Activated T-helper 1 cell treated with Interleukin-2 at 50 U/mL for 16 hours (primary cell): Measurements from ENCODE around the gene MYO3B.

ENCODE experiments used
- DNase-seq: peaks from one replicate; pipeline ENCODE4 v3.0.0-alpha.2; 2020; ENCODE audit warnings: low read depth

MYO3B gene, protein sequence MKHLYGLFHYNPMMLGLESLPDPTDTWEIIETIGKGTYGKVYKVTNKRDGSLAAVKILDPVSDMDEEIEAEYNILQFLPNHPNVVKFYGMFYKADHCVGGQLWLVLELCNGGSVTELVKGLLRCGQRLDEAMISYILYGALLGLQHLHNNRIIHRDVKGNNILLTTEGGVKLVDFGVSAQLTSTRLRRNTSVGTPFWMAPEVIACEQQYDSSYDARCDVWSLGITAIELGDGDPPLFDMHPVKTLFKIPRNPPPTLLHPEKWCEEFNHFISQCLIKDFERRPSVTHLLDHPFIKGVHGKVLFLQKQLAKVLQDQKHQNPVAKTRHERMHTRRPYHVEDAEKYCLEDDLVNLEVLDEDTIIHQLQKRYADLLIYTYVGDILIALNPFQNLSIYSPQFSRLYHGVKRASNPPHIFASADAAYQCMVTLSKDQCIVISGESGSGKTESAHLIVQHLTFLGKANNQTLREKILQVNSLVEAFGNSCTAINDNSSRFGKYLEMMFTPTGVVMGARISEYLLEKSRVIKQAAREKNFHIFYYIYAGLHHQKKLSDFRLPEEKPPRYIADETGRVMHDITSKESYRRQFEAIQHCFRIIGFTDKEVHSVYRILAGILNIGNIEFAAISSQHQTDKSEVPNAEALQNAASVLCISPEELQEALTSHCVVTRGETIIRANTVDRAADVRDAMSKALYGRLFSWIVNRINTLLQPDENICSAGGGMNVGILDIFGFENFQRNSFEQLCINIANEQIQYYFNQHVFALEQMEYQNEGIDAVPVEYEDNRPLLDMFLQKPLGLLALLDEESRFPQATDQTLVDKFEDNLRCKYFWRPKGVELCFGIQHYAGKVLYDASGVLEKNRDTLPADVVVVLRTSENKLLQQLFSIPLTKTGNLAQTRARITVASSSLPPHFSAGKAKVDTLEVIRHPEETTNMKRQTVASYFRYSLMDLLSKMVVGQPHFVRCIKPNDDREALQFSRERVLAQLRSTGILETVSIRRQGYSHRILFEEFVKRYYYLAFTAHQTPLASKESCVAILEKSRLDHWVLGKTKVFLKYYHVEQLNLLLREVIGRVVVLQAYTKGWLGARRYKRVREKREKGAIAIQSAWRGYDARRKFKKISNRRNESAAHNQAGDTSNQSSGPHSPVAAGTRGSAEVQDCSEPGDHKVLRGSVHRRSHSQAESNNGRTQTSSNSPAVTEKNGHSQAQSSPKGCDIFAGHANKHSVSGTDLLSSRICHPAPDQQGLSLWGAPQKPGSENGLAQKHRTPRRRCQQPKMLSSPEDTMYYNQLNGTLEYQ (N-terminal part only)

DNA sequence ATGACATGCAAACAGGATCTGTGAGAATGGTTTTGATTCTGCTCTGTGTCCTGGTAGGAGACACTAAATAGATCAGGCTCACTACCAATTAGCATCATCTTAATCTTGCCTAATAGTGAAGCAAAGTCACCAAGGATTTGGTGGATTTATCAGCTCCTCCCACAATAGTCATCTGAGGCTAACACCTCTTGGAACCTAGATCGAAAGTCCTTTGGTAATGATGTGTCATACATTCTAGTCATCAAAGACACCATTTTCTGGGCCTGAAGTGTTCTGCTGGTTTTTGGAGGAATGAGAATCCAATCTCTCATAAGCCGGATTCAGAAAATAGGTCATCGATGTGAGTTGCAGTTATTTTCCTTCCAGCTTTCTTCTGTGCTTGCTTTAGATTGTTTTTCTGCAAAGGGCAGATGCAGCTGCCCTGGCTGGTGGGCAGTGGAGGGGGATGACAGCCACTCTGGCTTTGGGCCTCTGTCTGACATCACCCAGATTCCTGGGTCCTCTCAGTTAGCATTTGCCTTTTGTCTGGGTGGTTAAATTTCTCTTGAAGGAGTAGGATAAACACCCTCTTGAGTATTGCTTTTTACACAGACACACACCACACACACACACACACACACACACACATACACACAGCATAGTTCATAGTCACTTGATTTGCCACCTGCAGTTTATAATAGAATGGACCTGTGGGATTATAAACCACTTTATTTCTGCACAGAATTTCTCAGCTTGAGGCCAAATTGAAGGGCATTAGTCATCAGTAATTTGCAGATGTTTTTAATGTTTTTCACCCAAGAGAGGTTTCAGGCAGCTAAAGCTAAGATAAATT lies at the start of gene MYO3B:
MYO3B (plus strand) TSS at position 198 of the 832 bp plus-strand sequence; CDS start at position 339, 141 bp downstream.
- no peak for DNase-seq

DNA sequence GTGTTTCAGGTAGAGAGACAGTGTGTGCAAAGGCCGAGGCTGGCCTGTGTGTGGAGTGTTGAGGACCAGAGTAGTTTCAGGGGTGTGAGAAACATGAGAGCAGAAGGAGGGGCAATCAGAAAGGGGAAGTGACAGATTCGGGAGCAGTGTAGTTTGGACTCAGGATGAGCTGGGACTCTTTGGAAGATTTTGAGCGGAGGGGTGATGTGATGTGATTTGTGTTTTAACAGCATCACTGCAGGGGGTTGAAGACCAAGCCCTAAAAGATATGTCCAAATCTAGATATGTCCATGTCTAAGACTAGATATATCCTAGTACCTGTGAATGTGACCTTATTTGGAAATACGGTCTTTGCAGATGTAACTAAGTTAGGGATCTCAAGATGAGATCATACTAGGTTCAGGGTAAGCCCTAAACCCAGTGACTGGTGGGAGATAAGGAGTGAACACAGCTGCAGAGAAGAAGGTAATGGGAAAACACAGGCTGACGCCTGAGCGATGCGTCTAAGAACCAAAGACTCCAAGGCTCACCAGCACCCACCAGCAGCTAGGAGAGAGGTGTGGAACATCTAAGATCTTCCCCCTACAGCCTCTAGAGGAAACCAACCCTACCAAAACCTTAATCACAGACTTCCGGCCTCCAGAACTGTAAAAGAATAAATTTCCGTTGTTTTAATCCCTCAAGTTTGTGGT lies 38.5 kb upstream of the MYO3B start:
- DNase-seq = no peak

DNA sequence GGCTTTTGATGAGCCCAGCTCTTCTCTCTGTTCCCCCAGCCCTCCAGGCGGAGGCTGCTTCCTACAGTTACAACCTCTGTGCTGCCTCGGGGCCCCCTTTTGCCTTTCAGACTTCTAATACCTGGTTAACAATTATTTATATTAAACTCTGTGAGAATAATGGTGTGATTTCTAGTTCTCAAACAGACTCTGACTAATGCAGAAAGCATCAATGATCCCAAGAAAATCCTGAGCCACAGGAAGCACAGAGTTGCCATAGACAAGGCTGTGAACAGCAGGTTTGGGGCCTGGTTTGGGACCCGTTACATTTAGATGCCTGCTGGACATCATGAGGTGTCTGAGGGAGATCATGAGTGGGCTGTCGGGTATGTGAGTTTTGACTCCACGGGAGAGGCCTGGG lies 37.4 kb upstream of the MYO3B start:
- no peak for DNase-seq

DNA sequence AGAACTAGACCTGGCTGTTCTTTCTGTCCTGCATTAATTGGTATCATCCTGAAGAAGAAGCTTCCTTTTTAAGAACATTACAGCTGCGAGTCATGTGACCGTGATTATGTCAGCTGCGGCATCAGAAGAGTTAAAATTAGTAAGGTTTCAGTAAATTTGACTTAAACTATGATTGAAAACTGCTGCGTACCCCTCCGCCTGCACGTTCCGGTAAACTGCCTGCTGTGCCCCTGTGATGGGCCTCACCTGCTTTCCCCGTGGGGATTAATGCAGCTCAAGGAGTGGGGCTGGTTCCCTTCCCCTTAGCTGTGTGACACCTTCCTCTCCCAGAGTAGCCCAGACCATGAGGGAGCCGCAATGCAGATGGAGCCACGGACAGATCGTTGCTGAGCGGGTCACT lies 36.1 kb upstream of the MYO3B start:
- DNase-seq = no peak

DNA sequence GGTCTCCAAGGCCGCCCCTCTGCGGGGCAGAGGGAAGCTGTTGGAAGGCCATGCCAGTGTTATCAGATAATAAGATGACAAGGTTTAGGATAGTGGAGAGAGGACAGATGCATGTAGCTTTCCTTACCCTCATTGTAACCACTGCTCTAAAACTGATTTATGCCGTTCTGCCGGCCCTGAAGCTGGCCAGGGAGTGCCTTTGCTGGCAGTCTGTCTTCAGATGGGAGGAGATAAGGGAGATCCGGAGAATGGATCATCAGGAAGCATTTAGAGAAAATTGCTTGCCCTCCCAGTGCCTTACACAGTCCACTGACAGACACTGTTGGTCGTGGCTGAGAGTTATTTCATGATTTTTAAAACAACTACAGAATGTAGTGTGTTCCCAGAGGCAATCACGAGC lies 35.4 kb upstream of the MYO3B start:
- DNase-seq = no peak

DNA sequence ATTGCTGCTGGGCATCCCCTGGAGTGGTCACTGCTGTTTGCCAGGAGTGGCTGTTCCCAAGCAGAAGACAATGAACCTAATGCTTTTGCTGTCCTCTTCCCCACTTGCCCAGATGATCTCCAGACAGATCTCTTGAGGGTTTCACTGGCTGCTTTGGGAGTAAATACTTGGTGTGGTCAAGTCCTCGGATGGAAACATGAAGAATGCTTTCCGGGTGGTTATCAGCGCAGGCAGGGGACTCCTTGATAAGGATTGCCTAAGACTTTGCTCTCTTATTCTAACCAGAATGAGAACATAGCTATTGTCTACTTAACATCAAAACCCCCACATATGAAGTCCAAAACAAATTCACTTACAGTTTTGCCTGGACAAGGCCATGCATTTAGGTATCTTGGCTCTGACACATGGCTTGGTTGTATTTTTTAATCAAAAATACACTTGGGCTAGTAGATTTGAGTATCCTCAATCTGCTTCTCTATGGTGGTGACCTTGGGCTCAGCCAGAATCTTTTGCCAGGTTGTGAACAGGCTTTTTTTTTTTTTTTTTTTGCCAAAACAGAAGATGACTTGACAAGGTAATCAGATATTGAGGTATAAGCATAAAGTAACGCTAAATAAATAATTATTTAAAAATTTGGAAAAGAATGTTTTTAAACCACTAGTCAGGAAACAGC lies 34.8 kb upstream of the MYO3B start:
- no peak for DNase-seq

DNA sequence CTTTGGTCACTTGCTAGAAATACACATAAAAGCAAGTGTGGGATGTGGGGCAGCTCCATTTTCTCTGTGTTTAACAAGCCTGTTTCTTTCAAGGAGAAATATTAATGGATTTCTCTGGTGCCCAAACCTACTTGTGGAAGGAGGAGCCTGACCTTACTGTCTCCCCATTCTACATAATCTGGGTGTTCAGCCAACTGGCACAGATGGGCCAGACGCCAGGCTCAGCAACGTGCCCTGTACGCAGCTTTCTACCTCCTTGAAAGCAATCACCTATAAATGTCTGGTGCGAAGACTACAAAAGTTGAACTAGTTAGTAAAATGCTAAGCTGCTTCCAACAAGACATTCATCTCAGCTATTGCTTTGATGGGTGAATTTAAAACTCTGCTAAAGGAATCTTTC lies 33.2 kb upstream of the MYO3B start:
- DNase-seq = no peak

DNA sequence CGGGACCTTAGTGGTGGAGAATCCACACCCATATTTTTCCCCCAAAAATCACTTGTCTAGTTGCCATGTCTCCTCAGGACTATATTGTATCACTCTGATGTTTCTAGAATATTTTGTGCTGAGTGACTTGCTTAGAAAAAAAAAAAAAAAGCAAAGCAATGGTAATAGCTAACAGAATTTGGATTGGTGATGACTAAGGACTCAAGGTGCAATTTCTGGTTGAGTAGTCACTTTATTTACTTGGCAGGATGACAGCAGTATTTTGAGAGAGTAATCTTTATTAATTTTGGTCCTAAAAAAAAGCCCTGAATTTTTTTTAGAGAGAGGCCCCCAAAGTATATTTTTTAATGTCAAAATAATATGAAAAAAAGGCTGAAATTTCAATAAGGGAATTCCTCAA lies 32.8 kb upstream of the MYO3B start:
- no peak for DNase-seq

DNA sequence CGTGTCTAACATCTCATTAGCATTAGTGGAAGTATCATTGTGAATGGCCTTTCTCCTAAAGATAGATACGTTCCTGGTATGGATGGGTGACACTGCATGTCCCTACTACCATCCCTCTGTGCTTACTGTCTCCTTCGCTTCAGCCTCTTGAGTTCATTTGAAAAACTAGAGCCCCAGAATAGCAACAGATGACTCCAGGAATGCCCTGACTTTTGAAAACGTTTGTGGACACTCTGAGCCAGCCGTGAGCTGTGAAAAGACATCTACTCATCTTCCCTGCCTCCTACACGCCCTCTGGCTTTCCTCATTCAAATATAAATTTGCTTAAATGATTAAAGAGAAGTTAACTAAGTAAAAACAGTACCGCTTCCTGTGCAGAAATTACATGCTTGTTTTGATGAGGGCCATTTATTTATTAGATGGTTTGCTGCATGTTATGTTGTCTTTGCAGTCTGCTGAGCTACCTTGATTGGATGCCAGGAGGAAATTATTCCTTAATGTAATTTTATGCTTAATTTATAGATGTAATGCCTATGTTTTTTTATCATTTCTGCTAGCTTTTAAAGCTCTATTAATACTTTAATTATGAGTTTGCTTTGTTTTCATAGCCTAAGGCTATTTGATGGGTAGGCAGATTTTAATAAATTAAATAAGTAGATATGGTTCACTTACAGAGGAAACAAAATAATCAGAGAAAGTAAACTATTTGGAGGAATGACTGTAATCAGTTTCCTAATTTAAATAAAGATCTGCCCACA lies 32.1 kb upstream of the MYO3B start:
- DNase-seq = no peak

DNA sequence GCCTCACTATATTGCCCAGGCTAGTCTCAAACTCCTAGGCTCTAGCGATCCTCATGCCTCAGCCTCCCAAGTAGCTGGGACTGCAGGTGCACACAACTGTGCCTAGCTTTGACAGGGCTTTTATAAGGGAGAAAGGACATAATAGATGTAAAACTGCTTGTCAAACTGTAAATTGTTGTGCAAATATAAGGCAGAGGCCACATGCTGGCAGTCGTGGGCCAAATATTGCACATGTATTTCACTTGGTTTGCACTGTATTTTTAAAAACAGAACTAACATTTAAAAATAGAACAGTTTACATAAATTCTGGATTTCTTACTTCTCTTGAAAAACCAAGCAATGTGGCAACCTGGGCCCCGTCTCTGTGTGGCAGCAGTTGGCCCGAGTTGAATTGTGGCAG lies 31.2 kb upstream of the MYO3B start:
- no peak for DNase-seq

DNA sequence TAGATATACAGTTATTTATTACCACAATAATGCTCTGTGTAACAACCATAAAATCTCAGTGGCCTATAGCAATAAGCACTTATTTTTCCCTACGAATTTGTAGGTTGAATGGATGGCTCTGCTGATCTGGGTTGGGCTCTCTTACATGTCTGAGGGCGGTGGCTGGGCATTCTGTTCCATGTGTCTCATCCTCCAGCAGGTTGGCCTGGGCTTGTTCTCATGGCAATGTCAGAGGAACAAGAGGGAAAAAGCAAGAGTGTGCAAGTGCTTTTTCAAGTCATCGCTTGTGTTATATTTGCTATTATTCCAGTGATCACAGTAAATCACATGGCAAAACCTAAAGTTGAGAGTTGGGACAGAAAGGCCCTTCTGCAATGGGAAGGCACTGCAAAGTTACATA lies 30.4 kb upstream of the MYO3B start:
- no peak for DNase-seq

DNA sequence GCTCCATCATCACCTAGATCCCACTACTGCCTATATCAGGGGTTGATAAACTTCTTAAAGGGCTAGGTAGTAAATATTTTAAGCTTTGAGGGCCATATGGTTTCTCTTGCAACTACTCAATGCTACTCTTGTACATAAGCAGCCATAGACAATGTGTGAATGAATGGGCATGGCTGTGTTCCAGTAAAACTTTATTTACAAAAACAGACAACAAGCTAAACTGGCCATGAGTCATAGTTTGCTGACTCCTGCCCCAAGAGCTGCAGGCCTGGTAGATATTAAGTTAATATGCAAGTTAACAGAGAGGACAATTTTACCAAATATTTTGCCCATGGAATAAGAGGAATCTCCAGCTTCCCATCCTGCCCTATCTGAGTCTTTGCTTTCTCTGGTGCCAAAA lies 29.8 kb upstream of the MYO3B start:
- DNase-seq = no peak

DNA sequence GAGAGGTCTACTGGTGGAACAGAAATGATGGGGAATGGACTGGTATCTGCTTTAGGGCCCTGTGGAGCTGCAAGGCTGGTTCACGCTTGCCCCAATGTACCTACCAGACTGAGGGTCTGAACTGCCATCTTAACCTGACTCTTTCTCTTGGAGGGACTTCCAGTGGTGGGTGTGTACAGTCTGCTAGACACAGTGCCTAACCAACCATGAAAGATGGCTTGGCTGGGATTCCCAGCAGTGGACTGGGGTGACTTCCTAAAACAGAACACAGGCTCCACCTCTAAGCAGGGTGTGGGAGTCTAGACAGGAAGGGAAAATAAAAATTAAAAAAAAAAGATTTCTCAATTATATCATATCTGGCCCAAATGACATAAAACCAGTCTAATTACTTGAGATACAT lies 25.5 kb upstream of the MYO3B start:
- no peak for DNase-seq

DNA sequence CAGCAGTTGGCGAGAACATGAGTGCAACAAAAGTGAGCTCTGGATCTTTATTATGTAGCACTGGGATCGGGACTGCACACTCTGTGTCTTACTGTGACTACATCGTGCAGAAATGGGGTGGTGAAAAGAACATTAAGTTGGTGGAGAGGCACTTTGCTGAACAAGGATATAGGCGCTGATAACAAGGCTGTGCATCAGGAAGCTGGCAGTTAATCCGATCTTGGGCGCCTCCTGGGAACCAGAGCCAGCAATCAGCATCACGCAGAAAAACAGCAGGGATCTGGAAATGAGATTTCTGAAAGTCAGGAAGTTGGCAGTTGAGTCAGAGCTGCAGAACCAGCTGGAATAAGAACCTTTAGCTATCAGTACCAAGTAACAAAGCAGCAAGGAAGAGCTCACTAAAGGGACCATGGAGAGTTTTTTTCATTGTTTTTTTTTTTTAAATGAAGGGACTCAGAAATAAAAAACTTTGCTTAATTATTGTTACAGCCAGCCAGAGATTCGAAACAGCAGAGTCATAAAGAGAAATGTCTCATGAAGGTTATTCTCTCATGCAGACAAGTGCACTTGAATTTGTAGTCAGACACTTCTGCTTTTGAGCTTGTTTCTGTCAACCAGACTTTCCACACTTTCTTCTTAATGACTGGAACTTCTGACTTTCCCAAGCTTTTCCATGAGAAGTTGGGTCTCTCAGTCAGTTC lies 22.8 kb upstream of the MYO3B start:
- DNase-seq = no peak

DNA sequence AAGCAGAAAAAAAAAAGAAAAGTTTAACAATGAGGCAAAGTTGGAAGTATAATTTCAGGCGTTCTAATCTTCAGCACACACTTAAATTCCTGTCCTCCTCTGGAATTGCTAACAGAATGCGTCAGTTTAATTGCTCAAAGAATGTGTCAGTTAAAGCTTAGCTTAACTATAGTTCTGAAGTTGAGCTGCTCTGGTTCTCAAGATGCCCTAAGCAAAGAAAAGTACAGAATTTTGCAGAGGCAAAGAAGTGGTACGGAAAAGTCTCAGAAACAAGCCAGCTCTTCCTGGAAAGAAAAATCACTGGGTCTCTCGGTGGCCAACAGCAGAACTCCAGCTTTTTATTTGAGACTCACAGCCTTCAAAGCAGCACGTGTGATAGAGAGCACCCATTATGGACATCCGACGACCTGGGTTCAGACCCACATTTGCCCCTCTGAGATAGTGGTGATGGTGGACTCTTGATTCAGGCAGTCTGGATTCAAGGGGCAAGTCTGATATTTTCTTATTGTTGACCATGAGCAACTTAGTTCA lies 22.2 kb upstream of the MYO3B start:
- DNase-seq = no peak

DNA sequence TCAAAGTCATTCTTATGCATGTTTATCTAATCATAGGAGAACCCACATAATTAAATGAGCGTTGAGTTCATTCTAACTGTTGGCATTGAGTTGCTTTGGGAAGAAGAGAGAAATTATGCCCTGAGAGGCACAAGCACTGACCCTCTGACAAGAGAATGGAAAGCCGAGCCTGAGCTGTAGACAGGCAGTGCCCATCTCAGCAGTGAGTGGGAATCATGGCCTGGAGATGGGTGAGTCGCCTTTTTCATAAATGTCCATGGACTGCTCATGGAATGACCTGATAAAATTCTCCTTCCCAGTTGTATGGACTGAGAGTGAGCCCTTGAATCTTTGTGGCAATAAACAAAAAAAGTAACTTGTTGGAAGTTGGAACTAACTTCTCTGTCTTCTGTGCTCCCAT lies 21.4 kb upstream of the MYO3B start:
- no peak for DNase-seq

DNA sequence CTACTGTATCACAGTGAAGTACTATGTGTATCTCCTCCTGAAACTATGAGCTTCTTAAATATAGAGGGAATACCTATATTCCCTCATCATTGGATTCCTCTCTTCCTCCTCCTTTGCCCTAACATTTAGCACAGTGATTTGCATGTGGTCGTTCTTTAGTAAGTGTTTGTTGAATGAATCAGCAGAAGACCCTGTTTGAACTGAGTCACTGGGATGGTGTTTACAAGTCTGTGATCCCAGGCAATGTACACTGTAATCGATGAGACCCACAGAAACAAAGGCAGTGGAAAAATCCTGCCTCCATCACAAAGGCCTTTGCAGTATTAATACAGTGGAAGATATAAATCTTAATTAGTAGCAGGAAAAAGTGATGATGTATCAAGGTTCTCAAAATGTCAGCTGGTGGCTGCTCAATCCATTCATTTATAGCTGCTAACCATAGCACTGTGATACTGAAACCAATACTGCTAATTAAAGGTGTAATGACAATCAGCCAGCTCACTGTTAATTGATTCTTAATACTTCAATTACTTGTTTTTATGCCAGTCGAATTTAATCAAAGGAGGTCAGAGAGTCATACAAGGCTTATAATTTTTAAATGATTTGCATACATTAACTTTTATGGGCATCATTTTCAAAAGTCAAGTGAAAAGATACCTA lies 20.8 kb upstream of the MYO3B start:
- DNase-seq = no peak

DNA sequence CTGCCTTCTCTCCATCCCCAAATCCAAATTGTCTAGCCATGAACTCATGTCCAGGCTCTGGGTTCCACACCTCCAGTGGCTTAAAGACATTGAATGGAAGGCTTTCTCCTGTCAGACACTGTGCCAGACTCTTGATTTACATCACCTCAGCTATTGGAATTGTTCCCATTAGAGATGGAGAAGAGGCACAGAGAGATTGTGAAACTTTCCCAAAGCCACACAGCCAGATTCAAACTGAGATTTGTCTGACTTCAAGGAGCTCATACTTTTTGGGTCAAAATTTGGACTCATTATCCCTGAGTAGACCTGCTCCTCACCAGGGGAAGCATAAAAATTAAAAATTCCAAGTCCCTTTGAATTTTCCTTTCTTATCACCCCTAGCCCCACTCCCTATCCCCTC lies 18.9 kb upstream of the MYO3B start:
- no peak for DNase-seq
